Activated CD8-positive, alpha-beta T cell treated with anti-CD3 and anti-CD28 coated beads, Interleukin-2, amount 10 ng/mL, durations not matched to agents 7 days and 5 days (primary cell): ENCODE data around the gene ATP13A2. TPM values are rescaled to one million over a fixed set of nuclear protein-coding genes. Genes with fewer than 3 reads are reported as not detected.

ENCODE experiments used
- ATAC-seq: fragments of 150-1000 bp; cut with Tn5 transposase; one replicate; pipeline ENCODE4 v1.10.0; 2021; ENCODE audit warnings: moderate library complexity
- CTCF ChIA-PET: fragments of 350-600 bp; sonication (Branson Sonifier 250); formaldehyde crosslinking; loops from one replicate; lab custom pipeline; 2021; ENCODE audit warnings: antibody characterized with exemption; lab: Charles Lee
- POLR2A ChIA-PET: fragments of 350-600 bp; sonication (Branson Sonifier 250); formaldehyde crosslinking; loops from one replicate; lab custom pipeline; 2021; ENCODE audit warnings: antibody characterized with exemption; lab: Charles Lee
- DNase-seq: peaks from one replicate; pipeline ENCODE4 v3.0.0-alpha.2; 2020
- H3K27ac Mint-ChIP-seq: one replicate; pipeline ENCODE4 v1.8.0; 2021; ENCODE audit warnings: mild to moderate bottlenecking, mixed read lengths
- H3K27me3 Mint-ChIP-seq: one replicate; pipeline ENCODE4 v1.8.0; 2021; ENCODE audit warnings: low read depth, mixed read lengths
- H3K36me3 Mint-ChIP-seq: one replicate; pipeline ENCODE4 v1.8.0; 2021; ENCODE audit warnings: low read depth, mixed read lengths
- H3K4me1 Mint-ChIP-seq: one replicate; pipeline ENCODE4 v1.8.0; 2021; ENCODE audit warnings: low read depth, mixed read lengths
- H3K4me3 Mint-ChIP-seq: one replicate; pipeline ENCODE4 v1.8.0; 2021; ENCODE audit warnings: mild to moderate bottlenecking, mixed read lengths
- H3K9me3 Mint-ChIP-seq: one replicate; pipeline ENCODE4 v1.8.0; 2022; ENCODE audit warnings: mixed read lengths; ENCODE audit not compliant: insufficient read depth
- total RNA-seq, 2 experiments: library from RNA; stranded (reverse); gene quantifications; one replicate each; pipeline ENCODE4 v1.2.3, GENCODE V29; 2021

Gene ATP13A2
- total RNA-seq, 2 experiments from 2014 or later, result 42.7 to 51.4 TPM

DNA sequence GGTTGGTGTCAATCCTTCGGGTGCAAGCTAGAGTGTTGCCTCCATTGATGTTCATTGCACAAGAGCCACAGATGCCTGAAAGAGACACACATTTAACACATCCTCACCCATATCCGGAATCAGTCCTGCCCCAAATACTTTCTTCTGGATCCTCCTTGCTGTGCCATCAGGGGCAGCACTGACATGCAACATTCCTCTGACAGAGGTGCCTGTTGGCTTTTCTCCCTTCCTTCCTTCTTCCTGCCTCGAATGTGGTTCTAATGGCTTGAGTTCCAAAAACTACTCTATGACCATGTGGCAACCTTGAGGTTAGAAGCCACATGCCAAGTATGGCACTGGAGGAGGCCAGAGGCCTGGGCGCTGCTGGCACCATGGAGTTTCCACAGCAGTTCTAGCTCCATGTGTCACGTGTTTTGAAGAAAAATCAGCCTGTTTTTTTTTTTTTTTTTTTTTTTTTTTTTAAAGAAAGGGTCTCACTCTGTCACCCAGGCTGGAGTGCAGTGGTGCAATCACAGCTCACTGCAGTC is 17.0 kb upstream of the ATP13A2 start:
- DNase-seq (no peak), ATAC-seq (no peak)
- Mint-ChIP-seq H3K4me3 (no peak overlapping the region), H3K9me3 (no peaks in the 10 kb centered on the region), H3K36me3 (peaks cover 43% of the 10 kb centered on the region), H3K27me3 (no peaks in the 10 kb centered on the region), H3K27ac (no peak overlapping the region), H3K4me1 (peaks cover 8% of the 10 kb centered on the region)
- POLR2A ChIA-PET, result no interaction called here
- CTCF ChIA-PET, result no interaction called here

DNA sequence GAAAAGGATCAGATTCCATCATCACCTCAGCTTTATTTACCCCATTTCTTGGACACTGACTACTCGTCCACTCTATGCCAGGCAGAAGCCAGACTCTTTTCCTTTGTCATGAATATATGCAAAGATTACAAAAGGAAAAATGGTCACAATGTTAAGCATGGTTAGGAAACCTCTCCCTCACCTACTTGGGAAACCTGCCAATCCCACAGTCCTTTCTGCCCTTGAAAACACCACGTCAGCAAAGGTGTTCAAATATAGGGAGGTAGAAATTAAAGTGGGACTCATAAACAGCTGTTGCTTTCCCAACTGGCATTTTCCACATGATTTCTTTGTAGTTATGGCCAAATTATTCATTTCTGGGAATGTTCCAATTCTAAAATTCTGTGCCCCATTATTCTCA is 16.2 kb upstream of the ATP13A2 start:
- ATAC-seq (no peak), DNase-seq (no peak)
- peaks cover 5% of the 10 kb centered on the region for H3K4me1 Mint-ChIP-seq
- CTCF ChIA-PET, result no interaction called here
- H3K27ac Mint-ChIP-seq, result no peak overlapping the region
- H3K4me3 Mint-ChIP-seq, result no peak overlapping the region
- POLR2A ChIA-PET, result interaction anchor here (0.6 kb wide), 1 partner anchor 161 kb away, joined by 3 read pairs; no protein-coding TSS in a partner anchor
- H3K36me3 Mint-ChIP-seq, result peaks cover 45% of the 10 kb centered on the region
- H3K27me3 Mint-ChIP-seq, result no peaks in the 10 kb centered on the region
- H3K9me3 Mint-ChIP-seq, result no peaks in the 10 kb centered on the region

- DNase-seq, result no peak
- H3K4me3 Mint-ChIP-seq, result no peak overlapping the region
- no peaks in the 10 kb centered on the region for H3K9me3 Mint-ChIP-seq
- peaks cover 45% of the 10 kb centered on the region for H3K36me3 Mint-ChIP-seq
- H3K27ac Mint-ChIP-seq, result no peak overlapping the region
- ChIA-PET POLR2A (interaction anchor here (0.6 kb wide), 1 partner anchor 162 kb away, joined by 3 read pairs; no protein-coding TSS in a partner anchor), CTCF (no interaction called here)
- peaks cover 5% of the 10 kb centered on the region for H3K4me1 Mint-ChIP-seq
- H3K27me3 Mint-ChIP-seq, result no peaks in the 10 kb centered on the region
- no peak for ATAC-seq
These were observed 15.7 kb upstream of the ATP13A2 start for GRCh38 chr1:17027403-17027802.

GRCh38 chr1:17024721-17025120 is 13.0 kb upstream of the ATP13A2 start:
- DNase-seq, result no peak
- H3K36me3 Mint-ChIP-seq, result peaks cover 53% of the 10 kb centered on the region
- peak overlapping the region; percentile 20 for H3K27ac Mint-ChIP-seq
- no peaks in the 10 kb centered on the region for H3K9me3 Mint-ChIP-seq
- ATAC-seq, result no peak
- CTCF ChIA-PET, result interaction anchor here (2.1 kb wide), 1 partner anchor 24 kb away, joined by 7 read pairs; no protein-coding TSS in a partner anchor
- H3K4me3 Mint-ChIP-seq, result no peak overlapping the region
- H3K4me1 Mint-ChIP-seq, result peaks cover 7% of the 10 kb centered on the region
- POLR2A ChIA-PET, result no interaction called here
- H3K27me3 Mint-ChIP-seq, result no peaks in the 10 kb centered on the region

DNA sequence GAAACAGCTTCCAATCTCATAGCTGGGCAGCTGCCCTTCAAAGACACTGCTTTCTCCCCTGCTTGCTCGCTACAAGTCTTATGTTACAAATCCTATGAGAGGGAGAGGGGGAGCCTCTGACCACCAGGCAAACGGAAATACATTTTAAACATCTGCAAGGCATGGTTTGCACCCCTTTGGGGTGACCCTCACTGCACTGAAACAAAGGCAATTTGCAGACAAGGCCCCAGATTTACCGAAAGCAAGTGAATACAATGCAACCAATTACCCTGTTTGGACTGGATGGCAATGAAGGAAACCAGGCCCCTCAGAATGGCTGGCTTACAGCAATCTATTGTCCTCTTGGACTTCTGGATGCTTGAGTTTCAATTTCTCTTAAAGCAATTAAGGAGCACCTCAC is 11.8 kb upstream of the ATP13A2 start:
- no peak overlapping the region for H3K4me3 Mint-ChIP-seq
- CTCF ChIA-PET, result interaction anchor here (1.3 to 2.1 kb wide), 2 partner anchors 11 to 25 kb away, joined by 3 to 7 read pairs; no protein-coding TSS in a partner anchor

GRCh38 chr1:17023102-17023501 is 11.4 kb upstream of the ATP13A2 start:
- H3K27ac Mint-ChIP-seq, result no peak overlapping the region
- DNase-seq (no peak), ATAC-seq (no peak)
- no peaks in the 10 kb centered on the region for H3K9me3 Mint-ChIP-seq
- peaks cover 18% of the 10 kb centered on the region for H3K4me1 Mint-ChIP-seq
- ChIA-PET CTCF (interaction anchor here (0.8 to 2.1 kb wide), 4 partner anchors 10 to 25 kb away, joined by 3 to 7 read pairs (median 4); no protein-coding TSS in a partner anchor), POLR2A (no interaction called here)
- no peaks in the 10 kb centered on the region for H3K27me3 Mint-ChIP-seq
- H3K4me3 Mint-ChIP-seq, result no peak overlapping the region
- peaks cover 56% of the 10 kb centered on the region for H3K36me3 Mint-ChIP-seq

More for the DNA sequence above, 11.8 kb upstream of the ATP13A2 start:
- peaks cover 57% of the 10 kb centered on the region for H3K36me3 Mint-ChIP-seq
- ATAC-seq, result no peak
- no peak for DNase-seq
- H3K27ac Mint-ChIP-seq, result no peak overlapping the region
- POLR2A ChIA-PET, result no interaction called here
- no peaks in the 10 kb centered on the region for H3K9me3 Mint-ChIP-seq
- H3K4me1 Mint-ChIP-seq, result peaks cover 16% of the 10 kb centered on the region
- no peaks in the 10 kb centered on the region for H3K27me3 Mint-ChIP-seq

DNA sequence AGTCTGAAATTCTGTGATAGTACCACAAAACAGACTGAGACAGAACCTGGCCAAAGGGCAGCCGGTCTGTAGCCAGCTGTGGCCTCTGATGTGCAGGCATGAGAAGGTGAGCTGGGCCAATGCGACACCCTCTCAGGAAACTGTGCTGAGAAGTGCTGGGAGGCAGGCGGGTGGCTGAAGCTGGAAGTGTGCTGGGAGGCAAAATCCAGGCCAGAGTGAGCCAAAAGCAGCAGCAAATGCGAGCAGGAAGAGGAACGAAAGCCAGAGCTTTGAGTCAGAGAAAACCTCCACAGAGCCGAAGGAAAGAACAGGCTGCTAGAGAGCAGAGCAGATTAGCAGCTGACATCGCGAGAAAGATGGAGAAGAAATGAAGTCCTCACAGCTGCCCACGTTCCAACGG is 10.2 kb upstream of the ATP13A2 start:
- DNase-seq (no peak), ATAC-seq (no peak)
- Mint-ChIP-seq H3K9me3 (no peaks in the 10 kb centered on the region), H3K36me3 (peaks cover 49% of the 10 kb centered on the region), H3K4me1 (peaks cover 18% of the 10 kb centered on the region), H3K27ac (no peak overlapping the region), H3K4me3 (no peak overlapping the region), H3K27me3 (no peaks in the 10 kb centered on the region)
- ChIA-PET POLR2A (interaction anchor here (1.1 kb wide), 1 partner anchor 117 kb away, joined by 3 read pairs; no protein-coding TSS in a partner anchor), CTCF (interaction anchor here (1.5 kb wide), 1 partner anchor 14 kb away, joined by 5 read pairs; no protein-coding TSS in a partner anchor)

- H3K36me3 Mint-ChIP-seq, result peaks cover 46% of the 10 kb centered on the region
- no peaks in the 10 kb centered on the region for H3K9me3 Mint-ChIP-seq
- ChIA-PET CTCF (interaction anchor here (0.5 to 1.5 kb wide), 4 partner anchors 11 to 39 kb away, joined by 3 to 5 read pairs (median 4); no protein-coding TSS in a partner anchor), POLR2A (no interaction called here)
- ATAC-seq, result no peak
- H3K27me3 Mint-ChIP-seq, result no peaks in the 10 kb centered on the region
- no peak overlapping the region for H3K27ac Mint-ChIP-seq
- no peak for DNase-seq
- H3K4me1 Mint-ChIP-seq, result peaks cover 18% of the 10 kb centered on the region
- no peak overlapping the region for H3K4me3 Mint-ChIP-seq
These were observed 8.8 kb upstream of the ATP13A2 start for GRCh38 chr1:17020502-17020901.

DNA sequence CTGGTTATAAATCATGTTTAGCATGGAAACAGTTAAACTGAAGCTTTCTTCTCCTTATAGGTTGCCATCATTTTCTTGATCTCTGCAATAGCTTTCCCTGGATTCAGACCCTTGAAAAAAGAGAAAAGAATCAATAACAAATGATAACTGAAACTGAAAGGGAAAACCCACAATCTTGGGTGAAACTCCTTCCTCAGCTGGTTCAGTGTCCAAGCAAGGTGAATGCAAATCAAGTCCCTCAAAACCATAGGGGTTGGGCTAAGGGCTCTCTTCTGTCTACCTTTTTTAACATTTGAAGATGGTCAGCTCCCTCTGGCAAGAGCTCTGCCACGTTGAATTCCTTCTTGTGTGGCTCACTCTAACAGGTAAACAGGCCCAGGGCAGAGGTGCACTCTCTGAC is 7.1 kb upstream of the ATP13A2 start:
- H3K4me3 Mint-ChIP-seq, result no peak overlapping the region
- H3K4me1 Mint-ChIP-seq, result peaks cover 19% of the 10 kb centered on the region
- ChIA-PET POLR2A (interaction anchor here (0.9 kb wide), 1 partner anchor 36 kb away, joined by 4 read pairs; no protein-coding TSS in a partner anchor), CTCF (interaction anchor here (1.2 to 1.3 kb wide), 2 partner anchors 10 to 27 kb away, joined by 4 read pairs; no protein-coding TSS in a partner anchor)
- DNase-seq (no peak), ATAC-seq (no peak)
- H3K36me3 Mint-ChIP-seq, result peaks cover 37% of the 10 kb centered on the region
- peak overlapping the region; percentile 30 for H3K27ac Mint-ChIP-seq
- H3K9me3 Mint-ChIP-seq, result no peaks in the 10 kb centered on the region
- no peaks in the 10 kb centered on the region for H3K27me3 Mint-ChIP-seq

DNA sequence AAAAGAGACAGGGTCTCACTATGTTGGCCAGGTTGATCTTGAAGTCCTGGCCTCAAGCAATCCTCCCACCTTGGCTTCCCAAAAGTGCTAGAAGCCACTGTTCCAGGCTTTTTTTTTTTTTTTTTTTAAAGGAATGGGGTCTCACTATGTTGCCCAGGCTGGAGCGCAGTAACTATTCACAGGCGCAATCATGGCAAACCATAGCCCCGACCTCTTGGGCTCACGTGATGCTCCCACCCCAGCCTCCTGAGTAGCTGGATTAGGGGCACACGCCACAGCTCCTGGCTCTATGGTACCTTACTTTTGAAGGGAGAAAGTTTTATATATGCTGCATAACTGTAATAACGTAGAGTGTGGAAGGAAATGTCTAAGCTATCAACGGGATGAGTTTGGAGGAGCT is 5.7 kb upstream of the ATP13A2 start:
- Mint-ChIP-seq H3K27me3 (peaks cover 4% of the 10 kb centered on the region), H3K27ac (no peak overlapping the region), H3K4me1 (peaks cover 31% of the 10 kb centered on the region), H3K4me3 (no peak overlapping the region), H3K36me3 (peaks cover 31% of the 10 kb centered on the region), H3K9me3 (no peaks in the 10 kb centered on the region)
- DNase-seq (no peak), ATAC-seq (no peak)
- ChIA-PET POLR2A (no interaction called here), CTCF (no interaction called here)

DNA sequence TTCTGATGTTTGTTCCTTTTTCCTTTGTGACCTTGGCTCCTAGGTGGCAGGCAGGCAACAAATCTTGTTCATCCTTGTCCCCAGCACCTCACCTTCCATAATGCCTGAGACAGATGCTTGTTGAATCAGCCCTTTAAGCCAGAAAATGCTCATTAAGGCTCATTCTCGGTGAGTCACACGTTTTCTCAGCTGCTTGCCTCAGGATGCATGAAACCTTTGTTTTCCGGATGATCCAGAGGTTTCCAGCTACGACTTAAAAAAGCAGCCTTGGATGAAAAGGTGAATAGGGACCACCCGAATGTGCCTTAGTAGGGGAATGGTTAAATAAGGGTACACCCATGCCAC is 4.6 kb upstream of the ATP13A2 start:
- H3K4me3 Mint-ChIP-seq, result no peak overlapping the region
- ATAC-seq, result no peak
- peaks cover 38% of the 10 kb centered on the region for H3K4me1 Mint-ChIP-seq
- H3K9me3 Mint-ChIP-seq, result no peaks in the 10 kb centered on the region
- ChIA-PET CTCF (no interaction called here), POLR2A (no interaction called here)
- H3K27me3 Mint-ChIP-seq, result peaks cover 4% of the 10 kb centered on the region
- H3K27ac Mint-ChIP-seq, result no peak overlapping the region
- peaks cover 31% of the 10 kb centered on the region for H3K36me3 Mint-ChIP-seq
- DNase-seq, result no peak

GRCh38 chr1:17014671-17015567 is 3.2 kb upstream of the ATP13A2 start:
- Mint-ChIP-seq H3K36me3 (peaks cover 20% of the 10 kb centered on the region), H3K27me3 (peaks cover 4% of the 10 kb centered on the region), H3K4me3 (no peak overlapping the region), H3K4me1 (peaks cover 50% of the 10 kb centered on the region), H3K9me3 (no peaks in the 10 kb centered on the region), H3K27ac (no peak overlapping the region)
- DNase-seq (no peak), ATAC-seq (no peak)
- ChIA-PET POLR2A (interaction anchor here (0.6 kb wide), 1 partner anchor 37 kb away, joined by 3 read pairs; no protein-coding TSS in a partner anchor), CTCF (no interaction called here)
